Stimulated activated CD4-positive, alpha-beta T cell treated with anti-CD3 and anti-CD28 coated beads, Interleukin-12 subunit alpha, Interleukin-12 subunit beta, amount 100 ng/mL, for 48 hours (primary cell): ENCODE data around the gene SPNS2.

Experiments
- DNase-seq, 3 donors: peaks; one replicate each; pipeline ENCODE4 v3.0.0-alpha.2; 2020; ENCODE audit warnings: low read depth in 2 of 3, low spot score in 1 of 3

Gene SPNS2

GRCh38 chr17:4502466-4503154 is 3.9 kb downstream of the SPNS2 start:
- DNase-seq: no peak

GRCh38 chr17:4503283-4504025 is 4.8 kb downstream of the SPNS2 start:
- DNase-seq: no peak

GRCh38 chr17:4504188-4504587 is 5.5 kb downstream of the SPNS2 start:
- DNase-seq: no peak

- no peak for DNase-seq
Measured at GRCh38 chr17:4505187-4505586, 6.5 kb downstream of the SPNS2 start.

GRCh38 chr17:4506175-4506813 is 7.6 kb downstream of the SPNS2 start:
- no peak for DNase-seq

- no peak for DNase-seq
Measured at GRCh38 chr17:4506892-4507291, 8.2 kb downstream of the SPNS2 start.

GRCh38 chr17:4507361-4508111 is 8.9 kb downstream of the SPNS2 start:
- DNase-seq: no peak

GRCh38 chr17:4508207-4508606 is 9.5 kb downstream of the SPNS2 start:
- no peak for DNase-seq

GRCh38 chr17:4509401-4509800 is 10.7 kb downstream of the SPNS2 start:
- no peak for DNase-seq

GRCh38 chr17:4509923-4510617 is 11.4 kb downstream of the SPNS2 start:
- no peak for DNase-seq

GRCh38 chr17:4510618-4510941 is 11.9 kb downstream of the SPNS2 start:
- no peak for DNase-seq

- no peak for DNase-seq
Measured at GRCh38 chr17:4511199-4511932, 12.7 kb downstream of the SPNS2 start.

GRCh38 chr17:4512156-4513112 is 13.8 kb downstream of the SPNS2 start:
- DNase-seq: no peak

- DNase-seq: no peak
Measured at GRCh38 chr17:4513113-4514032, 14.7 kb downstream of the SPNS2 start.

- DNase-seq: no peak
Measured at GRCh38 chr17:4514206-4514605, 15.5 kb downstream of the SPNS2 start.

GRCh38 chr17:4514779-4515178 is 16.1 kb downstream of the SPNS2 start:
- DNase-seq: no peak

GRCh38 chr17:4515501-4515900 is 16.8 kb downstream of the SPNS2 start:
- no peak for DNase-seq

GRCh38 chr17:4516735-4517134 is 18.1 kb downstream of the SPNS2 start:
- no peak for DNase-seq
